LNCaP clone FGC (cell line): ENCODE measurements around the gene EGLN1.

Experiments
- DNase-seq: peaks from one replicate; pipeline ENCODE4 v3.0.0-alpha.2; 2011; ENCODE audit warnings: low read depth
- H3K4me3 ChIP-seq: 2 replicates; pipeline ENCODE4 v1.5.1; 2011; ENCODE audit warnings: mild to moderate bottlenecking, low read depth, low read length, control low read depth
- CTCF ChIP-seq: IDR thresholded peaks from 2 replicates; pipeline ENCODE4 v1.5.1; 2012; ENCODE audit warnings: mild to moderate bottlenecking; ENCODE audit not compliant: control insufficient read depth, insufficient read depth; ENCODE audit errors: extremely low read depth

EGLN1 gene

GRCh38 chr1:231415018-231415583 lies 7.0 kb downstream of the EGLN1 start:
- DNase-seq: no peak
- H3K4me3 ChIP-seq: no peak overlapping the region
- TF ChIP-seq CTCF: no peak

- H3K4me3 ChIP-seq: no peak overlapping the region
- TF ChIP-seq CTCF: no peak
- DNase-seq: no peak
These were observed 7.6 kb downstream of the EGLN1 start for GRCh38 chr1:231414260-231415016.

- no peak overlapping the region for H3K4me3 ChIP-seq
- DNase-seq: no peak
- TF ChIP-seq CTCF: no peak
These were observed 8.4 kb downstream of the EGLN1 start for GRCh38 chr1:231413749-231414082.

GRCh38 chr1:231411036-231411531 lies 11.0 kb downstream of the EGLN1 start:
- TF ChIP-seq CTCF: no peak
- no peak for DNase-seq

GRCh38 chr1:231410036-231410612 lies 12.0 kb downstream of the EGLN1 start:
- DNase-seq: no peak
- TF ChIP-seq CTCF: no peak
- H3K4me3 ChIP-seq: no peak overlapping the region

More at GRCh38 chr1:231411036-231411531, 11.0 kb downstream of the EGLN1 start:
- H3K4me3 ChIP-seq: no peak overlapping the region

GRCh38 chr1:231408528-231409094 lies 13.5 kb downstream of the EGLN1 start:
- TF ChIP-seq CTCF: no peak
- no peak overlapping the region for H3K4me3 ChIP-seq

More at GRCh38 chr1:231408528-231409094, 13.5 kb downstream of the EGLN1 start:
- DNase-seq: no peak
